Activated CD8-positive, alpha-beta memory T cell treated with anti-CD3 and anti-CD28 coated beads, Interleukin-2, amount 50 U/mL, for 1 hour (primary cell): ENCODE results near the gene EPB42.
"Not testable (repeated sequence)": the region's sequence is repeated elsewhere in the genome, so short reads cannot be mapped to it uniquely, and the experiment has no call there.

Source experiments
- DNase-seq: peaks from one replicate; pipeline ENCODE4 v3.0.0-alpha.2; 2020; ENCODE audit errors: extremely low read depth

EPB42 gene

GRCh38 chr15:43212299-43212698 lies 8.5 kb downstream of the EPB42 start:
- no peak for DNase-seq

DNA sequence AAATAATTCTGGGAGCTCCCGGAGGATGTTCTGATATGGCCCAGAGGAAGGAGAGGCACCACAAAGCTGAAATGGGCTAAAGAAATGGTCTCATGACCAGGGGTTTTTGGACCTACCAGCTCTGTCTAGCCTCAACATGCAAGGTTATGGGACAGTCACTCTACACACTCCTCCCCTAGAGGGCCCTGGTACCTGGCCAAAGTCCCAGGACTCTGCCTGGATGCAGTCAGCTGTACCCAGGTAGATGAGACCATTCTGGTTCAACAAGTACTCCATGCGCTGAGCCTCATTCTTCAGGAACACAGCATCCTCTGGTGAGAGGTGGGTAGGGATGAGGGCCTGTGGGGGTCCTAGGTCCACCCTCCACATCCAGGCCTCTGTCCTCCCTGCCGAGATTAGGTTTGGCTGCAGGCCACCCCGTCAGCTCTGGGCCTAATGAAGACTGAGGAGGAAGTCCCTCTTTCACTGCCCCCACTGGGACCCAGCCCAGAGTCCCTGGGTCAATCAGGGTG lies 9.5 kb downstream of the EPB42 start:
- DNase-seq, result no peak

DNA sequence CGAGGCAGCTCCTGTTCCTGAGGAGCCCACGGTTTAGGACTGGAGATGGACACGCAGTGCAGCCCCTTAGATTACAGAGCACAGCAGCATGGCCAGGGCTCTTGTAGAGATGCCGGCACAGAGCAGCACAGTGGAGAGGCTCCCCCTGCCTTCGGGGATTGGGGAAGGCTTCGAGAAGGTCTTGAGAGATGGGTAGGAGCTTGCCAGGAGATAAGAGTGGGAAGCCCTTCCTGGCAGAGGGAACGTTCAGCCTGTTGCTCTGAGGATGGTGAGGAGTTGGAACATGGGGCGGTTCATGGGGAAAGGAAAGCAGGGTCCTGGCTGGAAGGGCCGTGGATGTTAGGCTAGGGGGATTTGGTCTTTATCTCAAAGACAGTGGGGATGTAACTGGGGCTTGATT lies 10.0 kb downstream of the EPB42 start:
- no peak for DNase-seq

DNA sequence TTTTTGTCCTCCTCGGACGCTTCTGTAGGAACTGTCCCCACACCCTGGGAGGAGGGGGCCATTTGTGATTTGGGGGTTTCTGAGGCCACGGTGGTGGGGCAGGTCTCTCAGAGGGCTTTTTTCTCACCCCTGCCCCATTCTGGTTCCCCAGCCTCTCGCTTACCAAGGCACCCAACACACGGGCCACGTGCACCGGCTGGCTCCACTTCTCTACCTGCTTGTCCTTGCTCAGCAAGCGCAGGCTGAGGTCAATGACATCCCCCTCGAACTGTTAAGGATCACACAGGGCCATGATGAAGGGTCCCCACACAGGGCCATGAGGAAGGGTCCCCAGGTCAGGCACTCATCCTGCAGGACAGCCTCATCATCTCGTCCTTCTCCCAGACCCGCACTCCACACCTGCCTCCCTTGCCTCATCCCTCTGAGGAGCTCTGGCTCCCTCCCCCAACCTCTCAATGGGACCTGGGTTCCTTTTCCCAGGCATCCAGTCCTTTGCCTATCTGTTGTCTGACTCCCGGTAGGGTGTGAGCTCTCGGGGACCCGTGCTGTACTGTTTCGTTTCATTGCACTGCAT lies 10.6 kb downstream of the EPB42 start:
- no peak for DNase-seq

GRCh38 chr15:43209059-43209824 lies 11.6 kb downstream of the EPB42 start:
- DNase-seq, result no peak

- DNase-seq, result no peak
Measured at GRCh38 chr15:43208052-43209002, 12.5 kb downstream of the EPB42 start.

- DNase-seq, result no peak
Measured at GRCh38 chr15:43207024-43207423, 13.8 kb downstream of the EPB42 start.

GRCh38 chr15:43206054-43206453 lies 14.8 kb downstream of the EPB42 start:
- DNase-seq, result no peak

- no peak for DNase-seq
Measured at GRCh38 chr15:43204016-43204901, 16.6 kb downstream of the EPB42 start.

GRCh38 chr15:43199945-43200488 lies 20.8 kb downstream of the EPB42 start:
- no peak for DNase-seq

DNA sequence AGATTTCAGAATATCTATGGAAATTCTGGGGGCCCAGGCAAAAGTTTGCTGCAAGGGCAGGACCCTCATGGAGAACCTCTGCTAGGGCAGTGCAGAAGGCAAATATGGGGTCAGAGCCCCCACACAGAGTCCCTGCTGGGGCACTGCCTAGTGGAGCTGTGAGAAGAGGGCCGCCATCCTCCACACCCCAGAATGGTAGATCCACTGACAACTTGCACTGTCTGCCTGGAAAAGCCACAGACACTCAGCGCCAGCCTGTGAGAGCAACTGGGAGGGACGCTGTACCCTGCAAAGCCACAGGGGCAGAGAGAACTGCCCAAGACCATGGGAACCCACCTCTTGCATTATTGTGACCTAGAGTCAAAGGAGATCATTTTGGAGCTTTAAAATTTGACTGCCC lies 21.8 kb downstream of the EPB42 start:
- no peak for DNase-seq

GRCh38 chr15:43198556-43198955 lies 22.3 kb downstream of the EPB42 start:
- DNase-seq, result not testable (repeated sequence)

- DNase-seq, result not testable (repeated sequence)
Measured at GRCh38 chr15:43197773-43198172, 23.0 kb downstream of the EPB42 start.

GRCh38 chr15:43196760-43197548 lies 23.9 kb downstream of the EPB42 start:
- DNase-seq, result no peak

DNA sequence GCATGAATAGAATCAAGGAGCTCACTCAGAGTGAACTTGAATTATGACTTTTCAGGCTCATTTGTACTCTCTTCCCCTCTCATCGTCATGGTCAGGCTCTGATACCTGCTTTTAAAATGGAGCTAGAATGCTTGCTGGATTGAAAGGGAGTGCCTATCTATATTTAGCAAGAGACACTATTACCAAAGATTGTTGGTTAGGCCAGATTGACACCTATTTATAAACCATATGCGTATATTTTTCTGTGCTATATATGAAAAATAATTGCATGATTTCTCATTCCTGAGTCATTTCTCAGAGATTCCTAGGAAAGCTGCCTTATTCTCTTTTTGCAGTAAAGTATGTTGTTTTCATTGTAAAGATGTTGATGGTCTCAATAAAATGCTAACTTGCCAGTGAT lies 26.0 kb downstream of the EPB42 start:
- DNase-seq, result no peak

DNA sequence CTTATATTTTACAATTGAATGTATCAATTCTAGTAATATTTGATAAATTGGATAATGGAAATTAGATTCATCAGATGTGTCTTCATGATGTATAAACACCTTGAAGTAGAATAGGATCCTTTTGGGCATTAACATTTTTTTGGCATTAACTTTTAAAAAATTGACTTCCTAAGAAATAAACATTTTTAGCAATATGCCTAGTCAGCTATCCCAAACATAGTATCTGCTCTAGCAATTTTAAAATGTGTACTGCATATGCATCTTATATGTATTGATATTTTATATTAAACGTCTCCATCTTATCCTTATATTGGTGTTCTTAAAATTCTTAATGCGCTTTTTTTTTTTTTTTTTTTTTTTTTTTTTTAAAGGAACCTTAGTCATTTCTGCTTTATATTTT lies 27.1 kb downstream of the EPB42 start:
- DNase-seq, result no peak

GRCh38 chr15:43190178-43190577 lies 30.6 kb downstream of the EPB42 start:
- DNase-seq, result no peak

DNA sequence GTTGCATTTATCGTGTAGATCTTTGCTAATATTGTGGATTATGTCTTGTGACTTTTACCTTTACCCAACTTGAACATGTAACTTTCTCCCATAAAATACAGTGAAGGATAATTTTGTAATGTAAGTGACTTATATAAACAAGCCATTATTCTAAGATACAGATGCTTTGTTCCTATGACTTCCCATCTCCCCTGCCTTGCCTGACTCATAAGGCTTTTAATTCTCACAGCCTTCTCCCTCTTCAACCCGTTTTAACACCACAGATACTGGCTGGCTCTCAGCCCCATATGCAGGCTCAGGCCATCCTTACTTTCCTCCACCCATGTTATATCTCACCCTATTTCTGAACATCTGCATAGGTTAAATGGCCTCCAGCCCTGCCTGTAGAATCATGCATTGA lies 31.5 kb downstream of the EPB42 start:
- no peak for DNase-seq

DNA sequence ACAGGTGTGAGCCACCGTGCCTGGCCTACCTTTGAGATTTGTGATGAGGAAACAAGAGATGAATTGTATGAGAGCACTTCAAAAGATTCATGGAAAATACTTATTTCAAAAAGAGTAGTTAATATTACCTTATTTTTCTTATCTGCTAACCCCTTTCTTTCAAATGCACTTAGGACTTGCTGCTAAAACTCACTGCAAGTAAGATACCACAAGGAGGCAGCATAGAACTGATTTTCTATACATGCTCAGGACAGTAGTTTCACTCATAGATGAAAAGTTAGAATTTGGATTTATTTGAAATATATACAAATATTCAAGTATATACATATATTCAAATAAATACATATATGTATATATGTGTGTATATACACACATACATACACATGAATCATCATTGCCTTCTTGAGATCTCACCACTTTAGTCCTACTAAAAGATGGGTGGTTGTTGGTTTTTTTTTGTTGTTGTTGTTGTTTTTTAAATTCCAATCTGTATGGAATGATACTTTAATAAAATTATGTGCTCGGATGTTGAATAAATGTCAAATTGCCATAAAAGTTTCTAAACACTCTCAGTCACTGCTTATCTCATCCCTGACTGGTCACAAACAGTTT lies 33.2 kb downstream of the EPB42 start:
- DNase-seq, result no peak

DNA sequence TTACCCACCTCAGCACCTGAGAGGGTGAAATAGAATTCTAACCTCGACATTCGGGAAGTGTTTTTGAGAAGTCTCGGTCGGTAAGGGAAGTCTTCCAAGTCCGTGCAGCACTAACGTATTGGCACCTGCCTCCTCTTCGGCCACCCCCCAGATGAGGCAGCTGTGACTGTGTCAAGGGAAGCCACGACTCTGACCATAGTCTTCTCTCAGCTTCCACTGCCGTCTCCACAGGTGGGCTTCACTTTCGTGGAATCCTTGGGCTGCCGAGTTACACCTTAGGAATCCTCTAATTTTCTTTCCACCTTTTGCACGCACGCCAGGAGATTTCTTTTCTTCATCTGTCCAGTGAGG lies 34.8 kb downstream of the EPB42 start:
- no peak for DNase-seq
